ENCODE data around the gene RBMS3.

DNA sequence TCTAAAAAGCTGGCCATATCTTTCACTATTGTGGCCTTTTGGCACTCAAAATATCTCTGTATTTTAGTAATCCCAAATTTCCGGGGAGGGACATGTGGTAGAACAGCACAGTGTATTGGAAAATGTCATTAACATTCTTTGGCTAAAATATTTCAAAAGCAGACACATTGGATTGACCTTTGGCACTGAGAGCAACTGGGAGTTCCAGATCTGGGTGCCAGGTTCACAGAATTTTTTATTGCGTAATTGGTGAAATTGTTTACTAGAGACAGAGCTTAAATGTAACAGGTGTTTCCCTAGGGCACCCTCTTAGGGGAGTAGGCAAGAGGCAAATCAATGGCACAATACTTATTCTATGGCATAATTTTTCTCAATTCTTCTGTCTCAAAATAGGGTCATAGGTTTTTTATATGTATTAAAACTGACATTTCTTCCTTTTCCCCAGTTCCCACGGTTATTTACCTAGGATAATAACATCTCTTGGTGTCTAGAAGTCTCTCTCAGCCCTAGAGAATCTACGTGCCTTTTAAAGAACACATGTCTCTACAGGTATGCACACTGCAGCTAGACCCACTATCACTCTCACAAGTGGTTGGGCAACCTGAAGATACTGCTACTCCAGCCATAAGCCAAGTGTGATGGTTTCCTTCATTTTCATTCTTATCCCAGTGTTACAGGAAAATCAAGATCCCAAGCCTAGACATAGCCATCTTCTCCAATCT lies 10.6 kb downstream of the RBMS3 start:
- TF ChIP-seq, protein P1, sequence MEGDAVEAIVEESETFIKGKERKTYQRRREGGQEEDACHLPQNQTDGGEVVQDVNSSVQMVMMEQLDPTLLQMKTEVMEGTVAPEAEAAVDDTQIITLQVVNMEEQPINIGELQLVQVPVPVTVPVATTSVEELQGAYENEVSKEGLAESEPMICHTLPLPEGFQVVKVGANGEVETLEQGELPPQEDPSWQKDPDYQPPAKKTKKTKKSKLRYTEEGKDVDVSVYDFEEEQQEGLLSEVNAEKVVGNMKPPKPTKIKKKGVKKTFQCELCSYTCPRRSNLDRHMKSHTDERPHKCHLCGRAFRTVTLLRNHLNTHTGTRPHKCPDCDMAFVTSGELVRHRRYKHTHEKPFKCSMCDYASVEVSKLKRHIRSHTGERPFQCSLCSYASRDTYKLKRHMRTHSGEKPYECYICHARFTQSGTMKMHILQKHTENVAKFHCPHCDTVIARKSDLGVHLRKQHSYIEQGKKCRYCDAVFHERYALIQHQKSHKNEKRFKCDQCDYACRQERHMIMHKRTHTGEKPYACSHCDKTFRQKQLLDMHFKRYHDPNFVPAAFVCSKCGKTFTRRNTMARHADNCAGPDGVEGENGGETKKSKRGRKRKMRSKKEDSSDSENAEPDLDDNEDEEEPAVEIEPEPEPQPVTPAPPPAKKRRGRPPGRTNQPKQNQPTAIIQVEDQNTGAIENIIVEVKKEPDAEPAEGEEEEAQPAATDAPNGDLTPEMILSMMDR (conservative IDR thresholded peaks at IDR 0.05; ENCODE audit: low read depth, low read length) = no peak
- no peak for TF ChIP-seq EZH2 (IDR thresholded peaks at IDR 0.05; ENCODE audit: borderline replicate concordance, low read depth, low read length, poor library complexity, severe bottlenecking)

Measured in A673 (cell line).